Endothelial cell of umbilical vein (primary cell): ENCODE data around the gene CCDC146. TPM values are rescaled to one million over a fixed set of nuclear protein-coding genes. Genes with fewer than 3 reads are reported as not detected.

Experiments
- BruUV-seq: library from RNA; stranded (reverse); fragments of 400-500 nt; replicated peaks from 2 replicates; lab custom pipeline; 2021; lab: Mats Ljungman, UMichigan
- CTCF ChIA-PET: fragments of 300-600, 350-600 bp; sonication (Branson Sonifier 250); formaldehyde crosslinking; loops from one replicate; lab custom pipeline; 2021; ENCODE audit warnings: antibody characterized with exemption, inconsistent platforms; lab: Charles Lee
- POLR2A ChIA-PET: fragments of 300-600, 350-600 bp; sonication (Branson Sonifier 250); formaldehyde crosslinking; loops from one replicate; lab custom pipeline; 2021; ENCODE audit warnings: antibody characterized with exemption, inconsistent platforms; lab: Charles Lee
- DNase-seq: peaks from one replicate; pipeline ENCODE4 v3.0.0-alpha.2; 2011; ENCODE audit warnings: low read depth, low spot score
- FAIRE-seq: peaks from 2 replicates; lab custom pipeline; 2011; peaks lifted over from hg19 to GRCh38; lab: Jason Lieb, UNC
- H2AFZ ChIP-seq: 2 replicates; pipeline ENCODE4 v1.6.0; 2012; ENCODE audit warnings: low read depth, low read length, control low read depth, inconsistent platforms
- H3K27ac ChIP-seq: 2 replicates; pipeline ENCODE4 v1.5.1; 2011; ENCODE audit warnings: low read depth, mild to moderate bottlenecking, control low read depth, low read length, moderate library complexity; ENCODE audit not compliant: insufficient read depth
- H3K27me3 ChIP-seq, 2 experiments: 2 replicates each; pipeline versions ENCODE4 v1.6.0 to v1.6.1; 2011; ENCODE audit warnings: low read length in 2 of 2, mixed read lengths in 1 of 2; ENCODE audit not compliant: control insufficient read depth in 2 of 2, insufficient read depth in 2 of 2
- H3K36me3 ChIP-seq, 2 experiments: 2 replicates in 1 of 2; 3 replicates in 1 of 2; pipeline ENCODE4 v1.5.1; 2011; ENCODE audit warnings: low read length in 2 of 2, mild to moderate bottlenecking in 1 of 2, moderate library complexity in 1 of 2; ENCODE audit not compliant: control insufficient read depth in 2 of 2, insufficient read depth in 2 of 2; ENCODE audit errors: extremely low read depth in 1 of 2
- H3K4me1 ChIP-seq: 3 replicates; pipeline ENCODE4 v1.5.1; 2011; ENCODE audit warnings: mild to moderate bottlenecking, low read length; ENCODE audit not compliant: control insufficient read depth, insufficient read depth; ENCODE audit errors: extremely low read depth
- H3K4me2 ChIP-seq: 2 replicates; pipeline ENCODE4 v1.6.1; 2011; ENCODE audit warnings: low read length, control low read depth, mixed read lengths; ENCODE audit not compliant: insufficient read depth
- H3K4me3 ChIP-seq, 3 experiments: fragments of 200-600 bp in 1 of 3; sonication (generic), shearing (Covaris generic) in 1 of 3; replicated peaks in 1 of 3; 2 replicates each; pipeline ENCODE4 v1.5.1; 2011 to 2016; ENCODE audit warnings: control low read depth in 3 of 3, low read length in 3 of 3, mild to moderate bottlenecking in 2 of 3, inconsistent platforms in 1 of 3, low read depth in 1 of 3, moderate library complexity in 1 of 3; ENCODE audit not compliant: insufficient read depth in 1 of 3
- H3K79me2 ChIP-seq: 2 replicates; pipeline ENCODE4 v1.6.0; 2012; ENCODE audit warnings: low read length, inconsistent platforms; ENCODE audit not compliant: control insufficient read depth, insufficient read depth
- H3K9ac ChIP-seq: replicated peaks from 2 replicates; pipeline ENCODE3; 2011; ENCODE audit warnings: low read length, control low read depth; ENCODE audit not compliant: insufficient read depth; ENCODE audit errors: extremely low read depth
- H3K9me1 ChIP-seq: replicated peaks from 3 replicates; pipeline ENCODE4 v1.6.0; 2011; ENCODE audit warnings: mild to moderate bottlenecking, low read length; ENCODE audit not compliant: control insufficient read depth, insufficient read depth; ENCODE audit errors: extremely low read depth
- H3K9me3 ChIP-seq: replicated peaks from 2 replicates; pipeline ENCODE4 v1.5.1; 2012; ENCODE audit warnings: low read length, inconsistent platforms; ENCODE audit not compliant: control insufficient read depth, insufficient read depth
- H4K20me1 ChIP-seq: replicated peaks from 2 replicates; pipeline ENCODE3; 2011; ENCODE audit warnings: mild to moderate bottlenecking, low read length; ENCODE audit not compliant: control insufficient read depth, insufficient read depth; ENCODE audit errors: extremely low read depth
- CTCF ChIP-seq, 2 donors: IDR thresholded peaks; 1 replicate in 1 of 2; 2 replicates in 1 of 2; pipeline ENCODE4 v1.5.1; 2011; ENCODE audit warnings: low read length in 2 of 2, mild to moderate bottlenecking in 2 of 2, moderate library complexity in 2 of 2, control low read depth in 1 of 2, inconsistent platforms in 1 of 2, low read depth in 1 of 2; ENCODE audit not compliant: insufficient read depth in 1 of 2; ENCODE audit errors: extremely low read depth in 1 of 2
- EZH2 ChIP-seq: IDR thresholded peaks from 2 replicates; pipeline ENCODE4 v1.6.1; 2012; ENCODE audit warnings: borderline replicate concordance, low read depth, mild to moderate bottlenecking, moderate library complexity, low read length, inconsistent platforms; ENCODE audit not compliant: severe bottlenecking
- FOS ChIP-seq: IDR thresholded peaks from 2 replicates; pipeline ENCODE4 v1.6.1; 2011; ENCODE audit warnings: mild to moderate bottlenecking, low read length, moderate library complexity, borderline replicate concordance; ENCODE audit not compliant: insufficient read depth
- GATA2 ChIP-seq: IDR thresholded peaks from 2 replicates; pipeline ENCODE4 v1.7.0; 2011; ENCODE audit warnings: low read depth, mild to moderate bottlenecking, moderate library complexity, mixed read lengths, low read length; ENCODE audit not compliant: insufficient read length, insufficient read depth
- JUN ChIP-seq: IDR thresholded peaks from 2 replicates; pipeline ENCODE4 v1.6.1; 2011; ENCODE audit warnings: borderline replicate concordance, low read depth; ENCODE audit not compliant: insufficient read length, insufficient read depth
- MAX ChIP-seq: IDR thresholded peaks from 2 replicates; pipeline ENCODE4 v1.6.1; 2011; ENCODE audit not compliant: insufficient read depth, insufficient read length
- MYC ChIP-seq: IDR thresholded peaks from one replicate; pipeline ENCODE4 v1.6.1; 2011; ENCODE audit warnings: mild to moderate bottlenecking, low read depth, low read length
- POLR2A ChIP-seq: IDR thresholded peaks from 2 replicates; pipeline ENCODE4 v1.6.1; 2012; ENCODE audit warnings: low read depth, mild to moderate bottlenecking, control low read depth, low read length
- POLR2AphosphoS5 ChIP-seq: IDR thresholded peaks from 2 replicates; pipeline ENCODE4 v1.6.1; 2012; ENCODE audit warnings: low read depth, mild to moderate bottlenecking, control low read depth, low read length, moderate library complexity; ENCODE audit not compliant: insufficient read depth
- dilution Hi-C: fragments of 300-500 bp; cut with MboI; formaldehyde crosslinking; loops from one replicate; pipeline ENCODE4 v1.15.0; 2019; ENCODE audit warnings: low sequenced_read_pairs; ENCODE audit not compliant: extremely low pct_ligation_motif_present
- intact Hi-C: fragments of 100-400 bp; cut with micrococcal nuclease; formaldehyde crosslinking; loops from one replicate; pipeline ENCODE4 v1.10.0; 2022
- polyA plus RNA-seq, 4 experiments: library from polyadenylated mRNA; depleted of rRNA in 3 of 4; stranded (reverse) in 3 of 4; unstranded in 1 of 4; fragments of >200 nt; gene quantifications; 2 replicates each; pipeline versions ENCODE4 v1.2.1 to v1.2.3, GENCODE V29; 2011 to 2012; ENCODE audit warnings: missing spikeins in 1 of 4
- total RNA-seq: library from RNA; stranded (reverse); gene quantifications from 2 replicates; pipeline ENCODE4 v1.2.3, GENCODE V29; 2021

Gene CCDC146
- total and polyA plus RNA-seq, 2 donors (not counting 3 experiments of a cell fraction or from before 2014, with no cell fraction given) = 0.65 to 2.2 TPM

- Histone ChIP-seq H2AFZ (peak overlapping the region; percentile 56), H3K36me3 (no peaks in the 10 kb centered on the region), H3K27ac (peak overlapping the region; percentile 60), H4K20me1 (no peaks in the 10 kb centered on the region), H3K4me3 (no peak overlapping the region), H3K9ac (peak overlapping the region; percentile 10), H3K79me2 (no peaks in the 10 kb centered on the region), H3K9me3 (no peaks in the 10 kb centered on the region), H3K4me2 (peak overlapping the region; percentile 75), H3K4me1 (peaks cover 62% of the 10 kb centered on the region), H3K9me1 (no peaks in the 10 kb centered on the region), H3K27me3 (no peaks in the 10 kb centered on the region)
- no TSS peak for BruUV-seq
- intact Hi-C loops = loop anchor here (1.0 kb wide), 2 partner anchors 81 to 209 kb away; partner anchors contain the start of gene PTPN12
- ChIA-PET POLR2A (no interaction called here), CTCF (interaction anchor here (0.6 to 4.8 kb wide), 9 partner anchors 8 to 206 kb away, joined by 3 to 45 read pairs (median 3); partner anchors contain the start of gene CCDC146)
- peak; percentile 56 for FAIRE-seq
- peak; percentile 40 for DNase-seq
- dilution Hi-C loops = no loop called here
- no peak for TF ChIP-seq FOS
- no peak for TF ChIP-seq EZH2
- TF ChIP-seq MYC = no peak
- TF ChIP-seq CTCF (IDR thresholded peaks at IDR 0.05; ENCODE audit: extremely low read depth in 1 of 2, insufficient read depth in 1 of 2, low read depth in 1 of 2, low read length in 2 of 2) = no peak
- TF ChIP-seq MAX = no peak
- no peak for TF ChIP-seq JUN
- no peak for TF ChIP-seq POLR2A
- TF ChIP-seq GATA2 = no peak
- no peak for TF ChIP-seq POLR2AphosphoS5
Observed at GRCh38 chr7:77327932-77328628, 205.7 kb downstream of the CCDC146 start.
